Erythroblast (primary cell): ENCODE data around the gene SACM1L.

Experiments used
- GATA1 ChIP-seq: IDR thresholded peaks from 2 replicates; pipeline ENCODE4 v1.6.1; 2011; ENCODE audit warnings: low read depth, mild to moderate bottlenecking, control low read depth, low read length, moderate library complexity
- POLR2A ChIP-seq: IDR thresholded peaks from 2 replicates; pipeline ENCODE4 v1.6.1; 2011; ENCODE audit warnings: mild to moderate bottlenecking, low read length

DNA sequence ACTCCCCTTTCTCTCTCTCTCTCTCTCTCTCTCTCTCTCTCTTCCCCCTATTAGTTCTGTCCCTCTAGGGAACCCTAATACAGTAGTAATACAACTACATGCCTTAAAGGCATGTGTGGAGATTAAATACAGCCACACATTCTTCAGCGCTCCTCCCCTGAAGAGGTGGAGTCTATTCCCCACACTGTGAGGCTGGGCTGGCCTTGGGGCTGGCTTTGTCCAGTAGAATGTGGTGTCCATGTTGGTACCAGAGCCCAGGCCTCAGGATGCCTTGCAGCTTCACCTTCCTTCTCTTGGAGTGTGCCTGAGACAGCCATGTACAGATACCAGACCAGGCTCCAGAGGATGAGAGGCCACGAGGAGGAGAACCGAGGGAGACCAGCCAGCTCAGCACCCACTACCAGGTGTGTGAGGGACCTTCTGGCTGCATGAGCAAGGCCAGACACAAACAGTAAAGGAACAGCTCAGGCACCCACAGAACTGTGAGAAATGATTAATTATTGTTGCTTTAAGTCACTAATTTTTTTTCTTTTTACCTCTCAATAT, 96.5 kb downstream of the SACM1L start:
- TF ChIP-seq POLR2A (no peak), GATA1 (no peak)
